Trophoblast cell (in vitro differentiated cells and primary cell): ENCODE data around the gene GDPD5.

ENCODE experiments used
- DNase-seq, 2 donors: peaks; one replicate each; pipeline ENCODE4 v3.0.0-alpha.2; 2016
- H2AFZ ChIP-seq: 2 replicates; pipeline ENCODE4 v1.6.1; 2013; ENCODE audit warnings: low read length, moderate library complexity, mild to moderate bottlenecking; ENCODE audit not compliant: insufficient read depth, poor library complexity
- H2AK5ac ChIP-seq: 2 replicates; pipeline ENCODE4 v1.6.1; 2013; ENCODE audit warnings: mild to moderate bottlenecking, low read length
- H2BK120ac ChIP-seq: 2 replicates; pipeline ENCODE4 v1.6.1; 2013; ENCODE audit warnings: low read length, mild to moderate bottlenecking, moderate library complexity; ENCODE audit not compliant: insufficient read depth, poor library complexity
- H2BK12ac ChIP-seq: 2 replicates; pipeline ENCODE4 v1.6.1; 2013; ENCODE audit warnings: mild to moderate bottlenecking, low read length, moderate library complexity
- H2BK5ac ChIP-seq: 2 replicates; pipeline ENCODE4 v1.6.1; 2013; ENCODE audit warnings: low read length, low read depth, moderate library complexity, mild to moderate bottlenecking; ENCODE audit not compliant: poor library complexity
- H3K14ac ChIP-seq: 2 replicates; pipeline ENCODE4 v1.6.1; 2013; ENCODE audit warnings: mild to moderate bottlenecking, low read length
- H3K18ac ChIP-seq: 2 replicates; pipeline ENCODE4 v1.6.1; 2013; ENCODE audit warnings: mild to moderate bottlenecking, low read length
- H3K23ac ChIP-seq: 2 replicates; pipeline ENCODE4 v1.6.1; 2013; ENCODE audit warnings: low read length
- H3K27ac ChIP-seq: 2 replicates; pipeline ENCODE4 v1.5.1; 2013; ENCODE audit warnings: low read depth, mild to moderate bottlenecking, inconsistent platforms, low read length, moderate library complexity
- H3K27me3 ChIP-seq: 2 replicates; pipeline ENCODE4 v1.6.1; 2013; ENCODE audit warnings: inconsistent platforms, mild to moderate bottlenecking, low read length, moderate library complexity; ENCODE audit not compliant: insufficient read depth
- H3K36me3 ChIP-seq, 2 experiments: 1 replicate in 1 of 2; 2 replicates in 1 of 2; pipeline ENCODE4 v1.6.1; 2013; ENCODE audit warnings: low read length in 2 of 2, mild to moderate bottlenecking in 2 of 2, moderate library complexity in 1 of 2; ENCODE audit not compliant: insufficient read depth in 2 of 2, control insufficient read depth in 1 of 2
- H3K4ac ChIP-seq: 2 replicates; pipeline ENCODE4 v1.6.1; 2013; ENCODE audit warnings: low read depth, mild to moderate bottlenecking, low read length, moderate library complexity
- H3K4me1 ChIP-seq, 2 experiments: 1 replicate in 1 of 2; 2 replicates in 1 of 2; pipeline ENCODE4 v1.6.1; 2013; ENCODE audit warnings: low read length in 2 of 2, mild to moderate bottlenecking in 2 of 2, moderate library complexity in 1 of 2; ENCODE audit not compliant: insufficient read depth in 2 of 2, control insufficient read depth in 1 of 2
- H3K4me2 ChIP-seq: 2 replicates; pipeline ENCODE4 v1.6.1; 2013; ENCODE audit warnings: inconsistent platforms, mild to moderate bottlenecking, low read length, moderate library complexity
- H3K4me3 ChIP-seq: 2 replicates; pipeline ENCODE4 v1.5.1; 2013; ENCODE audit warnings: mild to moderate bottlenecking, low read depth, low read length, inconsistent platforms
- H3K79me1 ChIP-seq: one replicate; pipeline ENCODE4 v1.6.1; 2013; ENCODE audit warnings: low read length
- H3K79me2 ChIP-seq: 2 replicates; pipeline ENCODE4 v1.6.1; 2013; ENCODE audit warnings: low read length, mild to moderate bottlenecking; ENCODE audit not compliant: control insufficient read depth, insufficient read depth, poor library complexity
- H3K9ac ChIP-seq: 2 replicates; pipeline ENCODE4 v1.6.1; 2013; ENCODE audit warnings: mild to moderate bottlenecking, low read length
- H3K9me3 ChIP-seq: 2 replicates; pipeline ENCODE4 v1.6.1; 2013; ENCODE audit warnings: low read depth, mild to moderate bottlenecking, control low read depth, inconsistent platforms, low read length; ENCODE audit not compliant: insufficient read depth
- H4K12ac ChIP-seq: 2 replicates; pipeline ENCODE4 v1.6.1; 2013; ENCODE audit warnings: low read depth, mild to moderate bottlenecking, low read length, moderate library complexity
- H4K8ac ChIP-seq: 2 replicates; pipeline ENCODE4 v1.6.1; 2013; ENCODE audit warnings: low read depth, mild to moderate bottlenecking, low read length, moderate library complexity
- H4K91ac ChIP-seq: one replicate; pipeline ENCODE4 v1.6.1; 2013; ENCODE audit warnings: low read depth, mild to moderate bottlenecking, low read length, moderate library complexity
- WGBS: extraction: QIAGEN DNeasy Blood & Tissue Kit; methylation state at CpG from one replicate; pipeline ENCODE4 v1.1.7; 2013; ENCODE audit warnings: missing lambda C conversion rate; ENCODE audit not compliant: insufficient read length, insufficient coverage; ENCODE audit errors: extremely low coverage; 5-methylcytosine and 5-hydroxymethylcytosine counted together

Gene GDPD5

GRCh38 chr11:75423721-75424120 is 102.0 kb downstream of the GDPD5 start:
- H3K4ac ChIP-seq: no peak overlapping the region
- H3K79me2 ChIP-seq: no peaks in the 10 kb centered on the region
- WGBS: no CpG with 5 or more reads among the region's 9 CpGs

DNA sequence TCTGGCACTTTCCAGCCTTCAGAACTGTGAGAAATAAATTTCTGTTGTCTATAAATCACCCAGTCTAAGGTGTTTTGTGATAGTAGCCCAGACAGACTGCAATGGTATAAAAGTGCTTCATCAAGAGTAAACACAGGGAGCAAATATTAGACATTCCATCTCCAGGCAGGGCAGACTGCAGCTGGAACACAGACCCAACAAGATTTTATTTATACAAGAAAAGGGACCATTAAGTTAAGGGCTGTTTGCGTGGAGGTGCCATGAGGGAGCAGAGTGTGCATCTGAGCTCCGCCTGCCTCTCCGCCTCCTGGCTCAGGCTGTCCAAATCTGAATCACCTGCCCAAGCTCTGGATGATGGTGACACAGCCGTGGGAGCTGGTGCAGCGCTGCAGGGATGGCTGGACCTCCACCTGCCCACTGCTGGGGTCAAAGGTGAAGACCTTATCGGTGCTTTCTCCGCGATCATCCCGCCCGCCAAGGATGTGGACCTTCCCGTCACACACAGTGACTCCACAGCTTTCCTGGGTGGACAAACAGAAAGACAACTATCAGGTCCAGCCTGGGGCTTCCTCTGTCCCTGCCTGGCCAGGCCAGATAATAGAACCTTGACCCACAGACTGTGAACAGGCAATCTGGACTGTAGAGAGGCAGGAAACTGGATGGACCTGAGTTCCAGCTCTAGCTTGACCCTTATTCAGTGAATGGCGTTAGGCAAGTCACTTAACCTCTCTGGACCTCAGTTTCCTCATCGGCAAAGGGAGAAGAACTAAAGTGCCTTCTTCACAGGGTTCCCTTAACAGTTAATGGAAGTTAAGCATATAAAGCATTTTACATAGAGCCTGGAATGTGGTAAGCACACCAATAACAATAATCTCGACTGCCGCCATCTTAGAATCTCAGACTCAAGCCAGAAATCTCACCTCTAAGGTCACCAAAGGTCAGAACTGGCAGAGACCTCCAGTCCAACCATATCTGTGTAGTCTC is 103.2 kb downstream of the GDPD5 start:
- no peak overlapping the region for H3K4me3 ChIP-seq
- H2BK120ac ChIP-seq: no peak overlapping the region
- H3K9ac ChIP-seq: no peak overlapping the region
- no peaks in the 10 kb centered on the region for H3K27me3 ChIP-seq
- H2BK5ac ChIP-seq: no peak overlapping the region
- no peaks in the 10 kb centered on the region for H3K79me2 ChIP-seq
- peaks cover 15 to 23% of the 10 kb centered on the region in 2 experiments for H3K36me3 ChIP-seq
- H3K4ac ChIP-seq: no peak overlapping the region
- DNase-seq: no peak
- no peak overlapping the region for H2AFZ ChIP-seq
- H4K12ac ChIP-seq: no peak overlapping the region
- H3K14ac ChIP-seq: no peak overlapping the region
- no peaks in the 10 kb centered on the region for H3K79me1 ChIP-seq
- H3K18ac ChIP-seq: no peak overlapping the region
- no peak overlapping the region for H4K91ac ChIP-seq
- H3K4me2 ChIP-seq: no peak overlapping the region
- H3K23ac ChIP-seq: no peak overlapping the region
- no peak overlapping the region for H2BK12ac ChIP-seq
- H2AK5ac ChIP-seq: no peak overlapping the region
- no peak overlapping the region for H3K27ac ChIP-seq
- no peak overlapping the region for H4K8ac ChIP-seq
- H3K4me1 ChIP-seq: peaks cover 0 to 4% of the 10 kb centered on the region in 2 experiments
- no CpG with 5 or more reads among the region's 15 CpGs for WGBS
- peaks cover 3% of the 10 kb centered on the region for H3K9me3 ChIP-seq

More at GRCh38 chr11:75423721-75424120, 102.0 kb downstream of the GDPD5 start:
- Histone ChIP-seq H4K8ac (no peak overlapping the region), H3K23ac (no peak overlapping the region), H3K4me3 (no peak overlapping the region), H2BK12ac (no peak overlapping the region), H2AK5ac (no peak overlapping the region), H3K36me3 (peaks cover 15 to 18% of the 10 kb centered on the region in 2 experiments), H3K18ac (no peak overlapping the region), H2BK5ac (no peak overlapping the region), H3K27me3 (peaks cover 6% of the 10 kb centered on the region), H3K79me1 (no peaks in the 10 kb centered on the region), H3K4me2 (no peak overlapping the region), H3K9ac (no peak overlapping the region), H3K9me3 (peaks cover 7% of the 10 kb centered on the region), H4K91ac (no peak overlapping the region), H3K14ac (no peak overlapping the region), H4K12ac (no peak overlapping the region), H2AFZ (no peak overlapping the region), H2BK120ac (no peak overlapping the region), H3K27ac (no peak overlapping the region), H3K4me1 (peaks cover 0 to 4% of the 10 kb centered on the region in 2 experiments)
- DNase-seq: no peak

GRCh38 chr11:75421902-75422247 is 103.9 kb downstream of the GDPD5 start:
- Histone ChIP-seq H3K36me3 (peaks cover 15 to 23% of the 10 kb centered on the region in 2 experiments), H3K9me3 (peaks cover 3% of the 10 kb centered on the region), H3K18ac (no peak overlapping the region), H2AFZ (no peak overlapping the region), H3K4me2 (no peak overlapping the region), H2BK12ac (no peak overlapping the region), H3K4me1 (peaks cover 0 to 4% of the 10 kb centered on the region in 2 experiments), H3K4ac (no peak overlapping the region), H4K8ac (no peak overlapping the region), H3K14ac (no peak overlapping the region), H3K23ac (no peak overlapping the region), H3K9ac (no peak overlapping the region), H3K4me3 (no peak overlapping the region), H2AK5ac (no peak overlapping the region), H3K27me3 (no peaks in the 10 kb centered on the region), H4K12ac (no peak overlapping the region), H3K79me2 (no peaks in the 10 kb centered on the region), H4K91ac (no peak overlapping the region), H3K79me1 (no peaks in the 10 kb centered on the region), H3K27ac (no peak overlapping the region), H2BK5ac (no peak overlapping the region), H2BK120ac (no peak overlapping the region)
- no peak for DNase-seq
- WGBS: no CpG with 5 or more reads among the region's 2 CpGs

- H2AFZ ChIP-seq: no peak overlapping the region
- H2AK5ac ChIP-seq: no peak overlapping the region
- H3K9ac ChIP-seq: no peak overlapping the region
Measured at GRCh38 chr11:75421035-75421602, 104.6 kb downstream of the GDPD5 start.

More at GRCh38 chr11:75421035-75421602, 104.6 kb downstream of the GDPD5 start:
- Histone ChIP-seq H2BK12ac (no peak overlapping the region), H3K9me3 (no peaks in the 10 kb centered on the region), H4K91ac (no peak overlapping the region), H2BK120ac (no peak overlapping the region), H3K14ac (no peak overlapping the region), H2BK5ac (no peak overlapping the region), H3K4me1 (peaks cover 0 to 4% of the 10 kb centered on the region in 2 experiments), H3K18ac (no peak overlapping the region), H3K4me2 (no peak overlapping the region), H4K12ac (no peak overlapping the region), H3K4me3 (peak overlapping the region; percentile 2), H3K4ac (no peak overlapping the region), H3K27me3 (no peaks in the 10 kb centered on the region), H3K36me3 (peaks cover 15 to 23% of the 10 kb centered on the region in 2 experiments), H3K79me1 (no peaks in the 10 kb centered on the region), H3K79me2 (no peaks in the 10 kb centered on the region), H3K23ac (no peak overlapping the region), H4K8ac (no peak overlapping the region), H3K27ac (no peak overlapping the region)
- no peak for DNase-seq
- WGBS: no CpG with 5 or more reads among the region's 11 CpGs
